ENCODE measurements around the gene POU2F2.

Gene POU2F2

GRCh38 chr19:42071247-42071646 is 61.0 kb downstream of the POU2F2 start:
- DNase-seq (ENCODE audit: extremely low read depth, low read depth) = no peak
- TF ChIP-seq, protein P1, sequence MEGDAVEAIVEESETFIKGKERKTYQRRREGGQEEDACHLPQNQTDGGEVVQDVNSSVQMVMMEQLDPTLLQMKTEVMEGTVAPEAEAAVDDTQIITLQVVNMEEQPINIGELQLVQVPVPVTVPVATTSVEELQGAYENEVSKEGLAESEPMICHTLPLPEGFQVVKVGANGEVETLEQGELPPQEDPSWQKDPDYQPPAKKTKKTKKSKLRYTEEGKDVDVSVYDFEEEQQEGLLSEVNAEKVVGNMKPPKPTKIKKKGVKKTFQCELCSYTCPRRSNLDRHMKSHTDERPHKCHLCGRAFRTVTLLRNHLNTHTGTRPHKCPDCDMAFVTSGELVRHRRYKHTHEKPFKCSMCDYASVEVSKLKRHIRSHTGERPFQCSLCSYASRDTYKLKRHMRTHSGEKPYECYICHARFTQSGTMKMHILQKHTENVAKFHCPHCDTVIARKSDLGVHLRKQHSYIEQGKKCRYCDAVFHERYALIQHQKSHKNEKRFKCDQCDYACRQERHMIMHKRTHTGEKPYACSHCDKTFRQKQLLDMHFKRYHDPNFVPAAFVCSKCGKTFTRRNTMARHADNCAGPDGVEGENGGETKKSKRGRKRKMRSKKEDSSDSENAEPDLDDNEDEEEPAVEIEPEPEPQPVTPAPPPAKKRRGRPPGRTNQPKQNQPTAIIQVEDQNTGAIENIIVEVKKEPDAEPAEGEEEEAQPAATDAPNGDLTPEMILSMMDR (IDR thresholded peaks at IDR 0.05; ENCODE audit: low read depth, low read length) = no peak

DNA sequence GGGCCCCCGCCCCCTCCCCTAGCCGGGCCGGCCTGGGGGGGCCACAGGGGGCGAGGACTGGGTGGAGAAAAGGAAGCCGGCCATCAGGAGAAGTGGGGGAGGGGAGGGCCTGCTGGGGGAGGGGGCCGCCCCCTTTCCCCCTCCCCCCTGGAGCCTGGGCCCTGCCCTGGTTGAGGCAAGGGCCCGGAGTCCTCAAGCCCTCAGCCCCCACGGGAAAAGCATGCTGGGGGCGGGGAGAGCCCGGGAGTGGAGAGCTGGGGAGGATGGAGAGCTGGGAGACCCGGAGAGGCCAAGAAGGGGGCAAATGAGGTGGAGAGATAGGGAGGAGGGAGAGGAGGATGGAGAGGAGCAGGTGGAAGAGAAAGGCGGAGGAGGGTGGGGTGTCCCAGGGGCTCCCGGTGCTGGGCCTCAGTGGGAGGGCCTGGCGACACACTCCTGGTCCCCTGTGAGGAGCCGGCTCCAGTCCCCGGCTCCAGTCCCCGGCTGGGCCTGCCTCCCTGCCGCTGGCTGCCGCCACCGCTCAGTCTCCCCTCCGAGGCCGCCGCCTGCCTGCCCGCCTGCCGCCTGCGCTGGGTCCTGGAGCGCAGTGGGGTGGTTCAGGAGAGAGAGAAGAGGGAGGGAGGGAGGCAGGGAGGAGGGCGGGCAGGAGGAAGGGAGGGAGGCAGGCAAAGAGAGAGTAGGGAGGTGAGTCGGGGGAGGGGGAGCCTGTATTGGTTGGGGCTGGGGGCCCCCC is 62.5 kb downstream of the POU2F2 start, which contains the start of gene GRIK5:
GRIK5 (minus strand) TSS at position 588 of the 733 bp plus-strand sequence. CDS start 4,436 bp downstream, outside the sequence.
- TF ChIP-seq, protein P1 (IDR thresholded peaks at IDR 0.05; ENCODE audit: low read depth, low read length) = no peak
- DNase-seq (ENCODE audit: extremely low read depth, low read depth) = no peak

DNA sequence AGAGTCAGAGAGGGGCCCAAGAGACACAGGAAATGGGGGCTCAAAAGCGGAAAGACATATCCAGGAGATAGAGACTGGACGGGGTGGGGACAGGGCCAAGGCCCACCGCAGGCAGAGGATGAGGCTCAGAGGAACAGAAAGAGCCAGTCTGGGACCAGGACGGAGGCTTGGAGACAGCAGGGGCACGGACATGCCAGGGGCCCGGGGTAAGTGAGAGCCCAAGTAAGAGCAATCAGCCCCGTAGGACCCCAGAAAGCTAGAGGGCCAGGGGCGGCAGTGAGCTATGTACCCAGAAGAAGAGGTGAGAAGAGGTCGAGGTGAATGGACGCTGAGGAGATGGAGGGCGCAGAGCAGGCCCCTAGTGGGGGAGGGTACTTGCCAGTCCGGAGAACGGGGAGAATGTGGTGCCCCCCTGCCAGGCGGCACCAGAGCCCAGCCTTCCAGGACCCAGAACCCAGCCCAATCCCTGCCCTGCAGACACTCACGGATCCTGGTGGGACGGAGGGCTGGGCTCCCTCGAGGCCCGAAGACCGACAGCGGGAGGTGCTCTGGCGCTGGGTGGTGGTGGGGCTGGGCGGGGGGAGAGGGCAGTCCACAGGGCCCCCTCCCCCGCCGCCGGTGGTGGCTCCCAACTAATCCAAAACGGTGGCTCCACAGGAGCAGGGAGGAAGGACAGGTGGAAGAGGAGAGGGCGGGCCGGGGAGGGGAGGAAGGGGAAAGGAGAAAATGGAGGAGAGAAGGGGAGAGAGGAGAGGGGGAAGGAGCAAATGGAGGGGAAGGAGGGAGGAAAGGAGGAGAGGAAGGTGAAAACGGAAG is 63.3 kb downstream of the POU2F2 start:
- no peak for DNase-seq (ENCODE audit: extremely low read depth, low read depth)
- TF ChIP-seq, protein P1 (IDR thresholded peaks at IDR 0.05; ENCODE audit: low read depth, low read length) = no peak

- TF ChIP-seq, protein P1 (IDR thresholded peaks at IDR 0.05; ENCODE audit: low read depth, low read length) = no peak
- DNase-seq (ENCODE audit: extremely low read depth, low read depth) = no peak
These were observed 63.9 kb downstream of the POU2F2 start for GRCh38 chr19:42068361-42068755.

DNA sequence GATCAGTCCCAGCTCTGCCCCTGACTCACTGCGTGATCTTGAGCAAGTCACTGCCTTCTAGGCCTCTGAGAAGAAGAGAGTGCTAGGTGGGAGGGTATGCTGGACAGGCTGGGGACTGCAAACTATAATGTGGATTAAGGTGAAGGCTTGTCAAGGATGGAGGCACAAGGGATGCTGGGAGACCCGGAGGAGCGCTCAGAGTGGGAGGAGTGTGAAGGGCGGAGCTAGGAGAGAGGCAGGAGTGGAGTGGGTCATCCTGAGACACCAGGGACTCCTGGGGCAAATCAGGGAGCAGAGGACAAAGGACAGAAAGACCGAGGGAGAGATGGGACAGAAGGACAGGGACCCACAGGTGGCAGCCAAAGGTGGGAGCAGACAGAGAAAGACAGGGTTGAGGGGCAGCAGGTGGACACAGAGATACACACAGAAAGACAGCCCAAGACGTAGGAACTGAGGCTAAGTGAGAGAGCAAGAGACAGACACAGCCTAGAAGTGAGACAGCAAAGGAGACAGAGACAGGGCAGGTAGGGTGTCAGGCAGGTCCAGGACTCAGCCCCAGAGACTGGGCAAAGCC is 64.8 kb downstream of the POU2F2 start:
- TF ChIP-seq, protein P1 (IDR thresholded peaks at IDR 0.05; ENCODE audit: low read depth, low read length) = no peak
- no peak for DNase-seq (ENCODE audit: extremely low read depth, low read depth)

- DNase-seq (ENCODE audit: extremely low read depth, low read depth) = no peak
- TF ChIP-seq, protein P1 (IDR thresholded peaks at IDR 0.05; ENCODE audit: low read depth, low read length) = no peak
These were observed 66.0 kb downstream of the POU2F2 start for GRCh38 chr19:42066075-42066754.
